GM13977 (cell line): ENCODE results near the gene ATAD1.

ENCODE experiments used
- DNase-seq: peaks from one replicate; pipeline ENCODE4 v3.0.0; 2012; ENCODE audit warnings: low spot score
- CTCF ChIP-seq: IDR thresholded peaks from 2 replicates; pipeline ENCODE4 v1.5.1; 2012; ENCODE audit warnings: mild to moderate bottlenecking, control low read depth; ENCODE audit not compliant: insufficient read depth; ENCODE audit errors: extremely low read depth, missing control alignments
- in situ Hi-C: fragments of 300-500 bp; cut with MboI; formaldehyde crosslinking; loops from one replicate; pipeline ENCODE4 v1.12.0; 2022; ENCODE audit warnings: low sequenced_read_pairs, low pct_unique_long_range_greater_than_20kb, mixed read lengths, inconsistent platforms; ENCODE audit not compliant: unreplicated experiment

The ATAD1 gene

DNA sequence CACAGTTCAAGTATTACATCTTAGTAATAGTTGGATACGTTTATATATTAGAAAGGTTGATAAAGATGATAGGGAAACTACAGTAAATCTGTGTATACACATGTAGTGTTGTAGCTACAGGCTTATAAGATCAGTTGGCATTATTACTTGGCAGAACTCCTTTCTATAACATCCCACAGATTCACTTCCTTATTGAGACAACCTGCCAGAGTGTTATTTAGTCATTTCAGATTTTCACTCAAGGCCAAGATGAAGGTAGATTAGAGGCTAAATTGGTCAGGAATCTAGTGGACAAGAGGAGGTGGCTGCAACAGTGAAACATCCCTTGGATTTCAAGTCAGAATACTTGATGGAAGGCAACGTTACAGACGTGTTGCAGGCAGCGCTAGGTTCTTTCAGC lies 95.3 kb downstream of the ATAD1 start:
- no peak for TF ChIP-seq CTCF
- in situ Hi-C loops = no loop called here

GRCh38 chr10:87721781-87722180 lies 96.2 kb downstream of the ATAD1 start:
- in situ Hi-C loops = no loop called here
- no peak for DNase-seq
- no peak for TF ChIP-seq CTCF

More for the DNA sequence above, 95.3 kb downstream of the ATAD1 start:
- no peak for DNase-seq

GRCh38 chr10:87720665-87721064 lies 97.4 kb downstream of the ATAD1 start:
- DNase-seq = no peak
- no peak for TF ChIP-seq CTCF
- in situ Hi-C loops = no loop called here

DNA sequence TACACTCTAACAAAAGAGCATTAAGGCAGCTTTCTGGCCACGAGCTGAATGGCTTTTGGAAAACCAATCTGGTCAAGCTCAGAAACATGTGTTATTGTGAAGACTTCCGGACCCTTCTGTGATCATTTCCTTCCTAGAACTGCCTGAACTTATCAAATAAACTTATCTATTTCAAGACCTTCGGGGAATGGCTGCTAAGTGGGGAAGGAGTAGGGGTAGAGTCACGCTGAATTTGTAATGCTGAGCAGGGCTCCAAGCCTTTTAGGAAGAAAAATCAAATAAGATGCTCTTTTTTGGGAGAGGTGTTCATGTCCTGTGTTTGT lies 101.7 kb downstream of the ATAD1 start:
- no peak for TF ChIP-seq CTCF
- in situ Hi-C loops = no loop called here
- no peak for DNase-seq

DNA sequence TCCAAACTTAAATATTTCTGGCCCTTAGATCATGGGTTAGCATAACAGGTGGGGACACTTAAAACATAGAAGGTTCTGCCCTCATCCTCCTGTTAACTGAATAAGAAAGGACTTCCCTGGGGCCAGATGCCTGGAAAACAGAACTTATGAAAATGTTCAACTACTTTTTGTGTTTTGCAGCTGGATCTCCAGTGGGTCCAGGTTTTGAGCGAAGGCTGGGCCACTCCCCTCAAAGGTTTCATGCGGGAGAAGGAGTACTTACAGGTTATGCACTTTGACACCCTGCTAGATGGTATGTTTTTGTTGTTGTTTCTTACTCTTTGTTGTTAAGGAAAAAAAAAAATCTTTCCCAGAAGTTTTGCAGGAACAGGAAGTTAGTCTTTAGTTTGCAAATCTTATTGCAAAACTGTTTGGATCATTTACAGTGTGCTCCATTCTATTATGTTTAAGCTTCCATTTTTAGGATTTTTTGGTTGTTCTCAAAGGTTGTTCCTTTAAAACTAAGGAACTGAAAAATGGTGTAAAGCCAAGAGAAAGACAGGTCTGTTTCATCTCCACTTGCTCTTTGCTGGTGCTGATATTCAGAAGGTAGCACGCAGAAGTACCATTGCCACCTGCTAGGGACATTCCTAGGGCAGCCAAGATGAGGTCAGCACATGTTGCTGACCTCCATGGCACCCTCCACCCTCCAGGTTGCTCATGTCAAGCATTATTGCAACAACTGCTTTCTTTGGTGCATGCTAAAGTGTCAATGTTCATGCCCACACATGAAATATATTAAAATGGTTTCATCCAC lies 102.3 kb downstream of the ATAD1 start:
- no peak for DNase-seq
- in situ Hi-C loops = no loop called here
- no peak for TF ChIP-seq CTCF

- TF ChIP-seq CTCF = no peak
- in situ Hi-C loops = no loop called here
- no peak for DNase-seq
These were observed 104.3 kb downstream of the ATAD1 start for GRCh38 chr10:87713707-87714106.
